Measurements from ENCODE around the gene ACTMAP. TPM values are rescaled to one million over a fixed set of nuclear protein-coding genes. Genes with fewer than 3 reads are reported as not detected.

Gene ACTMAP
- total RNA-seq, 1 experiment from 2014 or later: 16.8 TPM

- no peak overlapping the region for H3K9ac ChIP-seq (ENCODE audit: low read length)
- H3K4me2 ChIP-seq (ENCODE audit: low read length): no peak overlapping the region
- BruUV-seq (replicated peaks): no TSS peak
- no peak for TF ChIP-seq FOSL1 (IDR thresholded peaks at IDR 0.05; ENCODE audit: low read depth)
- TF ChIP-seq EZH2phosphoT487 (IDR thresholded peaks at IDR 0.05; ENCODE audit: borderline replicate concordance): no peak
- no peak for TF ChIP-seq RAD21 (IDR thresholded peaks at IDR 0.05; ENCODE audit: low read depth)
- no peak for TF ChIP-seq YY1 (IDR thresholded peaks at IDR 0.05; ENCODE audit: extremely low read depth, insufficient replicate concordance, low read depth, low read length)
- no peak for TF ChIP-seq ZFX (IDR thresholded peaks at IDR 0.05)
- no peak for TF ChIP-seq SP1 (IDR thresholded peaks at IDR 0.05; ENCODE audit: low read depth)
- no peak for TF ChIP-seq POLR2AphosphoS5 (IDR thresholded peaks at IDR 0.05; ENCODE audit: low read depth, low read length)
- no peak for TF ChIP-seq SIN3A (IDR thresholded peaks at IDR 0.05; ENCODE audit: low read depth)
- no peak for TF ChIP-seq CTCF (IDR thresholded peaks at IDR 0.05 in 2 of 3, conservative IDR thresholded peaks at IDR 0.05 in 1 of 3; ENCODE audit: borderline replicate concordance in 1 of 3, insufficient read depth in 1 of 3, low read depth in 2 of 3, low read length in 2 of 3)
- TF ChIP-seq CEBPB (IDR thresholded peaks at IDR 0.05; ENCODE audit: low read depth): no peak
- no peak for TF ChIP-seq ZBTB33 (IDR thresholded peaks at IDR 0.05; ENCODE audit: extremely low read depth, insufficient replicate concordance, low read length)
- TF ChIP-seq CBX3 (IDR thresholded peaks at IDR 0.05; ENCODE audit: low read depth): no peak
- TF ChIP-seq ELF1 (IDR thresholded peaks at IDR 0.05; ENCODE audit: borderline replicate concordance, low read depth): no peak
- no peak for TF ChIP-seq JUND (IDR thresholded peaks at IDR 0.05)
- TF ChIP-seq SRF (IDR thresholded peaks at IDR 0.05; ENCODE audit: low read depth): no peak
- TF ChIP-seq EGR1 (IDR thresholded peaks at IDR 0.05; ENCODE audit: low read depth): no peak
- TF ChIP-seq ZNF274 (IDR thresholded peaks at IDR 0.05; ENCODE audit: low read depth, low read length): no peak
- no peak for TF ChIP-seq TCF7L2 (IDR thresholded peaks at IDR 0.05; ENCODE audit: borderline replicate concordance, extremely low read depth, insufficient read depth, insufficient read length)
- no peaks in the 10 kb centered on the region for H3K9me2 ChIP-seq (ENCODE audit: insufficient read depth)
- CTCF ChIA-PET: no interaction called here
- DNase-seq (ENCODE audit: low read depth, low spot score): no peak
- no peak overlapping the region for H2AFZ ChIP-seq (ENCODE audit: low read depth, low read length, poor library complexity, severe bottlenecking)
- no peak for ATAC-seq
- H3K9me3 ChIP-seq (ENCODE audit: control insufficient read depth in 1 of 2, insufficient read depth in 1 of 2, low read depth in 1 of 2, low read length in 2 of 2): no peaks in the 10 kb centered on the region
- POLR2A ChIA-PET: no interaction called here
- H3K27ac ChIP-seq (ENCODE audit: low read depth, low read length): no peak overlapping the region
- intact Hi-C loops (cut with micrococcal nuclease): no loop called here
- H4K20me1 ChIP-seq (ENCODE audit: insufficient read depth): no peaks in the 10 kb centered on the region
- H3K79me2 ChIP-seq (ENCODE audit: insufficient read depth, low read length): no peaks in the 10 kb centered on the region
- peaks cover 12 to 24% of the 10 kb centered on the region in 2 experiments for H3K4me1 ChIP-seq (ENCODE audit: control insufficient read depth in 1 of 2, insufficient read depth in 2 of 2, low read length in 2 of 2)
- H3K36me3 ChIP-seq (ENCODE audit: control insufficient read depth in 1 of 2, insufficient read depth in 2 of 2, low read length in 2 of 2): no peaks in the 10 kb centered on the region
- H3K27me3 ChIP-seq (ENCODE audit: insufficient read depth, low read length): no peaks in the 10 kb centered on the region
- RAD21 ChIA-PET (ENCODE audit: low non-redundant PET in 1 of 2, low total read pairs in 2 of 2, uncharacterized antibody in 2 of 2, unreplicated experiment in 2 of 2): no interaction called here
- no peak overlapping the region for H3K4me3 ChIP-seq (replicated peaks in 1 of 2; ENCODE audit: low read depth in 1 of 2, low read length in 2 of 2)
Measured at GRCh38 chr19:40780582-40780981, 30.3 kb upstream of the ACTMAP start.
